Measurements from ENCODE around the gene SSTR5. TPM values are rescaled to one million over a fixed set of nuclear protein-coding genes. Genes with fewer than 3 reads are reported as not detected.
A peak's percentile ranks its signal among the peaks of the same experiment; 100 is the strongest.

Gene SSTR5
- total and polyA plus RNA-seq, 10 of the 15 experiments (the other 5 are each of a cell fraction or from before 2014, with no cell fraction given): not detected

DNA sequence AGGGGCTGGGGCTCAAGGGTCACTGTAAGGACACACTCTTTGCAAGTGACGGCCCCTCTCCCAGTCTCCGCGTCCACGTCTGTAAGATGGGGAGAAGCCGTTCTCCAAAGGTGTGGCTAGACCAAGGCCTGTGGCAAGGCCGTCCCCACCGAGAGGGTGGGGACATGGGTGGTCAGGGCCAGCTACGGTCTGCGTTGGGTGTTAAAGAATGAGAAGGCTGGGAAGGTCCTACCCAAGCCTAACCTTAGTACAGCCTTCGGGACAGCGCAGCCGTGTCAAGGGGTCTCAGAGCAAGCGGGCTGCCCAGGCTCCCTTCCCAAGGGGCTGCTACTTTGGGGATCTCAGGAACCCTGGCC lies 21.6 kb downstream of the SSTR5 start (continued):
- no peak for TF ChIP-seq MTA3 (IDR thresholded peaks at IDR 0.05; ENCODE audit: borderline replicate concordance, low read length)
- no peak for TF ChIP-seq NR2C2 (IDR thresholded peaks at IDR 0.05; ENCODE audit: borderline replicate concordance, control insufficient read depth, insufficient read length, low read depth)
- no peak for TF ChIP-seq SPI1 (IDR thresholded peaks at IDR 0.05; ENCODE audit: borderline replicate concordance, insufficient read depth, low read depth, low read length)
- no peak for TF ChIP-seq GABPA (IDR thresholded peaks at IDR 0.05; ENCODE audit: low read depth)
- TF ChIP-seq HDAC2 (IDR thresholded peaks at IDR 0.05): no peak
- TF ChIP-seq TCF12 (IDR thresholded peaks at IDR 0.05; ENCODE audit: low read depth, low read length): no peak
- TF ChIP-seq, protein P1, sequence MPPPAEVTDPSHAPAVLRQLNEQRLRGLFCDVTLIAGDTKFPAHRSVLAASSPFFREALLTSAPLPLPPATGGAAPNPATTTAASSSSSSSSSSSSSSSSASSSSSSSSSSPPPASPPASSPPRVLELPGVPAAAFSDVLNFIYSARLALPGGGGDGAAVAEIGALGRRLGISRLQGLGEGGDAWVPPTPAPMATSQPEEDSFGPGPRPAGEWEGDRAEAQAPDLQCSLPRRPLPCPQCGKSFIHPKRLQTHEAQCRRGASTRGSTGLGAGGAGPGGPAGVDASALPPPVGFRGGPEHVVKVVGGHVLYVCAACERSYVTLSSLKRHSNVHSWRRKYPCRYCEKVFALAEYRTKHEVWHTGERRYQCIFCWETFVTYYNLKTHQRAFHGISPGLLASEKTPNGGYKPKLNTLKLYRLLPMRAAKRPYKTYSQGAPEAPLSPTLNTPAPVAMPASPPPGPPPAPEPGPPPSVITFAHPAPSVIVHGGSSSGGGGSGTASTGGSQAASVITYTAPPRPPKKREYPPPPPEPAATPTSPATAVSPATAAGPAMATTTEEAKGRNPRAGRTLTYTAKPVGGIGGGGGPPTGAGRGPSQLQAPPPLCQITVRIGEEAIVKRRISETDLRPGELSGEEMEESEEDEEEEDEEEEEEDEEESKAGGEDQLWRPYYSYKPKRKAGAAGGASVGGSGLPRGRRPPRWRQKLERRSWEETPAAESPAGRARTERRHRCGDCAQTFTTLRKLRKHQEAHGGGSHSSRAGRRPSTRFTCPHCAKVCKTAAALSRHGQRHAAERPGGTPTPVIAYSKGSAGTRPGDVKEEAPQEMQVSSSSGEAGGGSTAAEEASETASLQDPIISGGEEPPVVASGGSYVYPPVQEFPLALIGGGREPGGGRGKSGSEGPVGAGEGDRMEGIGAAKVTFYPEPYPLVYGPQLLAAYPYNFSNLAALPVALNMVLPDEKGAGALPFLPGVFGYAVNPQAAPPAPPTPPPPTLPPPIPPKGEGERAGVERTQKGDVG (CRISPR knock-in tag; IDR thresholded peaks at IDR 0.05): no peak

- Histone ChIP-seq H3K4me1 (ENCODE audit: control insufficient read depth, insufficient read depth, low read length) (no peaks in the 10 kb centered on the region), H3K4me3 (no peak overlapping the region), H3K27ac (ENCODE audit: control insufficient read depth, insufficient read depth) (no peak overlapping the region), H3K9ac (ENCODE audit: control insufficient read depth, insufficient read depth, low read length) (no peak overlapping the region), H3K36me3 (ENCODE audit: control insufficient read depth in 2 of 2, insufficient read depth in 2 of 2, low read length in 1 of 2) (no peaks in the 10 kb centered on the region), H3K9me3 (replicated peaks; ENCODE audit: control insufficient read depth, insufficient read depth, low read length) (no peaks in the 10 kb centered on the region), H4K20me1 (ENCODE audit: control insufficient read depth, insufficient read depth) (no peaks in the 10 kb centered on the region), H2AFZ (ENCODE audit: control insufficient read depth, low read depth, low read length) (no peak overlapping the region), H3K79me2 (ENCODE audit: control insufficient read depth, insufficient read depth, low read length) (no peaks in the 10 kb centered on the region), H3K27me3 (replicated peaks in 1 of 2; ENCODE audit: control insufficient read depth in 2 of 2, insufficient read depth in 2 of 2, low read length in 1 of 2) (no peaks in the 10 kb centered on the region), H3K4me2 (ENCODE audit: control insufficient read depth, insufficient read depth) (no peak overlapping the region)
- FAIRE-seq: no peak
- intact Hi-C loops (cut with micrococcal nuclease; ENCODE audit: unreplicated experiment): no loop called here
- RAD21 ChIA-PET (ENCODE audit: unreplicated experiment): no interaction called here
- SMC1A ChIA-PET (ENCODE audit: uncharacterized antibody, unreplicated experiment): no interaction called here
- no peak for DNase-seq (ENCODE audit: low read depth, low spot score)
- in situ Hi-C loops (cut with MboI): no loop called here
- CTCF ChIA-PET: no interaction called here
- POLR2A ChIA-PET: no interaction called here
- no TSS peak for BruUV-seq (replicated peaks)
- 48% methylated on average over 27 of the region's 29 CpGs for WGBS (ENCODE audit: insufficient coverage, insufficient replicate concordance, low lambda C conversion rate, missing lambda C conversion rate)
- peak; percentile 35 for ATAC-seq
- no peak for TF ChIP-seq IKZF2 (IDR thresholded peaks at IDR 0.05)
- no peak for TF ChIP-seq PML (IDR thresholded peaks at IDR 0.05; ENCODE audit: low read length)
- TF ChIP-seq TARDBP (IDR thresholded peaks at IDR 0.05; ENCODE audit: borderline replicate concordance): no peak
- TF ChIP-seq NFYB (IDR thresholded peaks at IDR 0.05; ENCODE audit: insufficient read depth, low read depth, low read length): no peak
- TF ChIP-seq RBBP5 (conservative IDR thresholded peaks at IDR 0.05): no peak
- no peak for TF ChIP-seq FOXK2 (IDR thresholded peaks at IDR 0.05)
- TF ChIP-seq CHD4 (IDR thresholded peaks at IDR 0.05): no peak
- TF ChIP-seq, protein P2, sequence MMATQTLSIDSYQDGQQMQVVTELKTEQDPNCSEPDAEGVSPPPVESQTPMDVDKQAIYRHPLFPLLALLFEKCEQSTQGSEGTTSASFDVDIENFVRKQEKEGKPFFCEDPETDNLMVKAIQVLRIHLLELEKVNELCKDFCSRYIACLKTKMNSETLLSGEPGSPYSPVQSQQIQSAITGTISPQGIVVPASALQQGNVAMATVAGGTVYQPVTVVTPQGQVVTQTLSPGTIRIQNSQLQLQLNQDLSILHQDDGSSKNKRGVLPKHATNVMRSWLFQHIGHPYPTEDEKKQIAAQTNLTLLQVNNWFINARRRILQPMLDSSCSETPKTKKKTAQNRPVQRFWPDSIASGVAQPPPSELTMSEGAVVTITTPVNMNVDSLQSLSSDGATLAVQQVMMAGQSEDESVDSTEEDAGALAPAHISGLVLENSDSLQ (IDR thresholded peaks at IDR 0.05): no peak
- TF ChIP-seq, protein P3, sequence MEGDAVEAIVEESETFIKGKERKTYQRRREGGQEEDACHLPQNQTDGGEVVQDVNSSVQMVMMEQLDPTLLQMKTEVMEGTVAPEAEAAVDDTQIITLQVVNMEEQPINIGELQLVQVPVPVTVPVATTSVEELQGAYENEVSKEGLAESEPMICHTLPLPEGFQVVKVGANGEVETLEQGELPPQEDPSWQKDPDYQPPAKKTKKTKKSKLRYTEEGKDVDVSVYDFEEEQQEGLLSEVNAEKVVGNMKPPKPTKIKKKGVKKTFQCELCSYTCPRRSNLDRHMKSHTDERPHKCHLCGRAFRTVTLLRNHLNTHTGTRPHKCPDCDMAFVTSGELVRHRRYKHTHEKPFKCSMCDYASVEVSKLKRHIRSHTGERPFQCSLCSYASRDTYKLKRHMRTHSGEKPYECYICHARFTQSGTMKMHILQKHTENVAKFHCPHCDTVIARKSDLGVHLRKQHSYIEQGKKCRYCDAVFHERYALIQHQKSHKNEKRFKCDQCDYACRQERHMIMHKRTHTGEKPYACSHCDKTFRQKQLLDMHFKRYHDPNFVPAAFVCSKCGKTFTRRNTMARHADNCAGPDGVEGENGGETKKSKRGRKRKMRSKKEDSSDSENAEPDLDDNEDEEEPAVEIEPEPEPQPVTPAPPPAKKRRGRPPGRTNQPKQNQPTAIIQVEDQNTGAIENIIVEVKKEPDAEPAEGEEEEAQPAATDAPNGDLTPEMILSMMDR (IDR thresholded peaks at IDR 0.05 in 2 of 3, conservative IDR thresholded peaks at IDR 0.05 in 1 of 3; ENCODE audit: control insufficient read depth in 2 of 3, extremely low read depth in 1 of 3, insufficient read depth in 1 of 3, low read depth in 3 of 3, low read length in 3 of 3): no peak
- TF ChIP-seq SUPT20H (IDR thresholded peaks at IDR 0.05; ENCODE audit: borderline replicate concordance, control insufficient read depth, low read depth, low read length): no peak
These were observed 22.3 kb downstream of the SSTR5 start for GRCh38 chr16:1094601-1095449.

Measured in GM12878 (cell line).